ENCODE measurements around the gene IL3RA.
"Not testable (repeated sequence)": the region's sequence is repeated elsewhere in the genome, so short reads cannot be mapped to it uniquely, and the experiment has no call there.

Gene IL3RA

DNA sequence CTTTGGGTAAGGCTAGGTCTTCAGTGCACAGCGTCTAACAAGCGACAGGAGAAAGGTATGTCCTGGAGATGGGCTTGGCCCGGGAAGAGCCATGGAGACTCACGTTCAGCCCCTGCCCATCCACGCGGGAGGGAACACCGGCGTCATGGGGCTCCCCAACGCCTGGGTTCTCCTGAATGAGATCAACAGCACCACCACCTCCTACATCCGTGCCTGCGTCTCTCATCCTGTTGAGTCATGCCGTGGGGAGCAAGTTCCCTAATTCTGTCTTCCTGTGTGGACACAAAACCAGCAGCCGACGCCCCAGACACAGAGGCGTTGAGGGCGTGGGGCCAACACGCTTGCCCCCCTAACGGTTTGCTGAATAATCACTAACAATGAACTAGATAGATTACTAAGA, 20.1 kb upstream of the IL3RA start:
- DNase-seq (ENCODE audit: low read depth) = no peak
- TF ChIP-seq, protein P1, sequence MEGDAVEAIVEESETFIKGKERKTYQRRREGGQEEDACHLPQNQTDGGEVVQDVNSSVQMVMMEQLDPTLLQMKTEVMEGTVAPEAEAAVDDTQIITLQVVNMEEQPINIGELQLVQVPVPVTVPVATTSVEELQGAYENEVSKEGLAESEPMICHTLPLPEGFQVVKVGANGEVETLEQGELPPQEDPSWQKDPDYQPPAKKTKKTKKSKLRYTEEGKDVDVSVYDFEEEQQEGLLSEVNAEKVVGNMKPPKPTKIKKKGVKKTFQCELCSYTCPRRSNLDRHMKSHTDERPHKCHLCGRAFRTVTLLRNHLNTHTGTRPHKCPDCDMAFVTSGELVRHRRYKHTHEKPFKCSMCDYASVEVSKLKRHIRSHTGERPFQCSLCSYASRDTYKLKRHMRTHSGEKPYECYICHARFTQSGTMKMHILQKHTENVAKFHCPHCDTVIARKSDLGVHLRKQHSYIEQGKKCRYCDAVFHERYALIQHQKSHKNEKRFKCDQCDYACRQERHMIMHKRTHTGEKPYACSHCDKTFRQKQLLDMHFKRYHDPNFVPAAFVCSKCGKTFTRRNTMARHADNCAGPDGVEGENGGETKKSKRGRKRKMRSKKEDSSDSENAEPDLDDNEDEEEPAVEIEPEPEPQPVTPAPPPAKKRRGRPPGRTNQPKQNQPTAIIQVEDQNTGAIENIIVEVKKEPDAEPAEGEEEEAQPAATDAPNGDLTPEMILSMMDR (conservative IDR thresholded peaks at IDR 0.05; ENCODE audit: low read length) = no peak
- H3K4me3 ChIP-seq (ENCODE audit: low read length) = no peak overlapping the region

DNA sequence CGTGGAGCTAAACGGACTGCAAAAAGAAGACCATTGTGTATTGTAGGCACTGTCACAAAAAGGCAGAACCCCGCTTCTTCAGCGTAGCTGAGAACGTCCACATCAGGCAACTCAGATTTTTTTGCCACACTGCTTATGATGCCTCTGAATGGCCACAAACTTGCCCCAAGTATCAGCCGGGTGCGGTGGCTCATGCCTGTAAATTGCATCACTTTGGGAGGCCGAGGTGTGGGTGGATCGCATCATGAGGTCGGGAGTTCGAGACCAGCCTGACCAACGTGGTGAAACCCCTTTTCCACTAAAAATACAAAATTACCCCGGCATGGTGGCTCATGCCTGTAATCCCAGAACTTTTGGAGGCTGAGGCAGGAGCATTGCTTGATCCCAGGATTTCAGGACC, 14.9 kb upstream of the IL3RA start:
- DNase-seq (ENCODE audit: low read depth) = no peak
- TF ChIP-seq, protein P1 (conservative IDR thresholded peaks at IDR 0.05; ENCODE audit: low read length) = no peak
- H3K4me3 ChIP-seq (ENCODE audit: low read length) = no peak overlapping the region

- H3K4me3 ChIP-seq (ENCODE audit: low read length) = no peak overlapping the region
- DNase-seq (ENCODE audit: low read depth) = no peak
- TF ChIP-seq, protein P1 (conservative IDR thresholded peaks at IDR 0.05; ENCODE audit: low read length) = no peak
Observed at GRCh38 chrX:1322393-1322792, 14.2 kb upstream of the IL3RA start.

- DNase-seq (ENCODE audit: low read depth) = no peak
- no peak overlapping the region for H3K4me3 ChIP-seq (ENCODE audit: low read length)
- TF ChIP-seq, protein P1 (conservative IDR thresholded peaks at IDR 0.05; ENCODE audit: low read length) = no peak; the same call in 1 of the 2 replicates
Observed at GRCh38 chrX:1323315-1323714, 13.3 kb upstream of the IL3RA start.

DNA sequence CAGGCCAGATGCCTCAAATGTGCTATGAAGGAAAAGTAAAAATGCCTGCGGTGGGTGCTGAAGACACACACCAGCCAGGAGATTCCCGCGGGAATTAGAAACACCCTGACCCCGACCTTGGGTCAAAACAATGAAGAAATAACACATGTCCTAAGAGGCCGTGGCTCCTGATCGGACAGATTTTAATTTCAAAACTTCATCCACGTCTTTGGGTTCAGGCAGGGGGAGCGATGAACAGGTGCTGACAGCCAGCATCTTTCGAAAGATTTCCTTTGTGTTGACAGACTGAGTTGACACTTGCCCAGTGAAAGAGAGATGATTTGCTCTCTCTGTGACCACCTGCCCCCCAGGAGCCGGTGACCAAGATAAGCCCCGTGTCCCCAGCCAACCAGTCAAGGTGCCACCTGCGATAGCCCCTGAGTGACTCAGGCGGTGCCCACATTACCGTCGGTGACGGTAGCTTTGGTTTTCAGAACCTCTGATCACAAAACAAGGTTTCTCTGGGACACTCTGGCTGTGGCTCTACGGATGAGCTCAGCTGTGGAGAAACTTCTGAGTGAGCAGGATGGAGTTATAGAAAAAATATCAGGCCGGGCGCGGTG, 11.0 kb upstream of the IL3RA start:
- H3K4me3 ChIP-seq (ENCODE audit: low read length) = no peak overlapping the region
- DNase-seq (ENCODE audit: low read depth) = no peak
- TF ChIP-seq, protein P1 (conservative IDR thresholded peaks at IDR 0.05; ENCODE audit: low read length) = no peak

- DNase-seq (ENCODE audit: low read depth) = no peak
- TF ChIP-seq, protein P1 (conservative IDR thresholded peaks at IDR 0.05; ENCODE audit: low read length) = no peak
- H3K4me3 ChIP-seq (ENCODE audit: low read length) = no peak overlapping the region
Observed at GRCh38 chrX:1327651-1328304, 8.8 kb upstream of the IL3RA start.

DNA sequence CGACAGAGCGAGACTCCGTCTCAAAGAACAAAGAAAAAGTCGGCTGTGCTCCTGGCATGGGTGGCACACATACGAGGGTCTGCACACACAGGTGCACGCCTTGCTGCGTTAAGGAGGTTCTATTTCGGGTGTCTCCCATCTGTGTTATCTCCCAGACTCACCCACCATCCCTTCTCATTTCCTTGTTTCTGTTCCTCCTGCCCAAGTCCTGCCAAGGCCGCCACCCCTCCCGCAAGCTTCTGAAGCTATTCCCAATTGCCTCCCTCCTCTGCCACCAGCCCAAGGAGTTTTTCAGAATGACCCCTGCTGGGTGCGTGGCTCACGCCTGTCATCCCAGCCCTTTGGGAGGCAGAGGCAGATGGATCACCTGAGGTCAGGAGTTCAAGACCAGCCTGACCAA, 6.0 kb upstream of the IL3RA start:
- TF ChIP-seq, protein P1 (conservative IDR thresholded peaks at IDR 0.05; ENCODE audit: low read length) = no peak

GRCh38 chrX:1332433-1332832, 4.2 kb upstream of the IL3RA start:
- not testable (repeated sequence) for DNase-seq (ENCODE audit: low read depth)

More for the DNA sequence above, 6.0 kb upstream of the IL3RA start:
- no peak for DNase-seq (ENCODE audit: low read depth)
- no peak overlapping the region for H3K4me3 ChIP-seq (ENCODE audit: low read length)

More at GRCh38 chrX:1332433-1332832, 4.2 kb upstream of the IL3RA start:
- H3K4me3 ChIP-seq (ENCODE audit: low read length) = not testable (repeated sequence)
